NCI-H82 treated with DMSO at 0.1 percent for 48 hours (cell line): ENCODE measurements around the gene OPCML.

Experiments used
- DNase-seq: peaks from one replicate; lab custom pipeline; 2025; ENCODE audit not compliant: unreplicated experiment; lab: John Stamatoyannopoulos, UW

OPCML gene

GRCh38 chr11:133366147-133366546 lies 166.2 kb downstream of the OPCML start:
- no peak for DNase-seq

- DNase-seq: no peak
Observed at GRCh38 chr11:133362916-133363315, 169.4 kb downstream of the OPCML start.

GRCh38 chr11:133362156-133362555 lies 170.1 kb downstream of the OPCML start:
- no peak for DNase-seq

- DNase-seq: no peak
Observed at GRCh38 chr11:133361689-133361994, 170.7 kb downstream of the OPCML start.

- no peak for DNase-seq
Observed at GRCh38 chr11:133360860-133361688, 171.2 kb downstream of the OPCML start.

GRCh38 chr11:133355095-133355494 lies 177.2 kb downstream of the OPCML start:
- no peak for DNase-seq

- no peak for DNase-seq
Observed at GRCh38 chr11:133354069-133354468, 178.2 kb downstream of the OPCML start.

GRCh38 chr11:133350045-133350444 lies 182.3 kb downstream of the OPCML start:
- DNase-seq: no peak

GRCh38 chr11:133347988-133348387 lies 184.3 kb downstream of the OPCML start:
- DNase-seq: no peak

GRCh38 chr11:133346137-133346536 lies 186.2 kb downstream of the OPCML start:
- no peak for DNase-seq

- no peak for DNase-seq
Observed at GRCh38 chr11:133343951-133344350, 188.3 kb downstream of the OPCML start.

GRCh38 chr11:133339495-133340140 lies 192.7 kb downstream of the OPCML start:
- no peak for DNase-seq

GRCh38 chr11:133338588-133338987 lies 193.7 kb downstream of the OPCML start:
- no peak for DNase-seq

GRCh38 chr11:133337951-133338418 lies 194.3 kb downstream of the OPCML start:
- DNase-seq: no peak

GRCh38 chr11:133337193-133337592 lies 195.1 kb downstream of the OPCML start:
- no peak for DNase-seq

- no peak for DNase-seq
Observed at GRCh38 chr11:133331031-133331430, 201.3 kb downstream of the OPCML start.

- no peak for DNase-seq
Observed at GRCh38 chr11:133326849-133327248, 205.5 kb downstream of the OPCML start.

GRCh38 chr11:133326332-133326731 lies 206.0 kb downstream of the OPCML start:
- DNase-seq: no peak

GRCh38 chr11:133325711-133326110 lies 206.6 kb downstream of the OPCML start:
- no peak for DNase-seq

GRCh38 chr11:133323354-133323753 lies 208.9 kb downstream of the OPCML start:
- no peak for DNase-seq

- DNase-seq: no peak
Observed at GRCh38 chr11:133318221-133318620, 214.1 kb downstream of the OPCML start.

GRCh38 chr11:133311230-133311629 lies 221.1 kb downstream of the OPCML start:
- no peak for DNase-seq

GRCh38 chr11:133306019-133306418 lies 226.3 kb downstream of the OPCML start:
- no peak for DNase-seq
